ENCODE results near the gene RAPGEF4.

RAPGEF4 gene

GRCh38 chr2:172725746-172726145 lies 9.9 kb upstream of the RAPGEF4 start:
- DNase-seq (ENCODE audit: insufficient read length, low spot score) (no peak), FAIRE-seq (no peak)
- TF ChIP-seq CTCF (IDR thresholded peaks at IDR 0.05; ENCODE audit: insufficient read depth, missing control alignments): no peak

- FAIRE-seq: no peak
- no peak for DNase-seq (ENCODE audit: insufficient read length, low spot score)
- TF ChIP-seq CTCF (IDR thresholded peaks at IDR 0.05; ENCODE audit: insufficient read depth, missing control alignments): no peak
Observed at GRCh38 chr2:172726172-172726735, 9.4 kb upstream of the RAPGEF4 start.

GRCh38 chr2:172730411-172730810 lies 5.2 kb upstream of the RAPGEF4 start:
- DNase-seq (ENCODE audit: insufficient read length, low spot score) (no peak), FAIRE-seq (no peak)
- no peak for TF ChIP-seq CTCF (IDR thresholded peaks at IDR 0.05; ENCODE audit: insufficient read depth, missing control alignments)

- FAIRE-seq (no peak), DNase-seq (ENCODE audit: insufficient read length, low spot score) (no peak)
- TF ChIP-seq CTCF (IDR thresholded peaks at IDR 0.05; ENCODE audit: insufficient read depth, missing control alignments): no peak
Observed at GRCh38 chr2:172734711-172735581, 699 bp upstream of the RAPGEF4 start.

- no peak for DNase-seq (ENCODE audit: insufficient read length, low spot score)
- no peak for TF ChIP-seq CTCF (IDR thresholded peaks at IDR 0.05; ENCODE audit: insufficient read depth, missing control alignments)
- no peak for FAIRE-seq
Observed at GRCh38 chr2:172736424-172737174, 954 bp downstream of the RAPGEF4 start.

GRCh38 chr2:172739661-172740266 lies 4.1 kb downstream of the RAPGEF4 start:
- FAIRE-seq (no peak), DNase-seq (ENCODE audit: insufficient read length, low spot score) (no peak)
- TF ChIP-seq CTCF (IDR thresholded peaks at IDR 0.05; ENCODE audit: insufficient read depth, missing control alignments): no peak
